ENCODE data around the gene CDIPT. TPM values are rescaled to one million over a fixed set of nuclear protein-coding genes. Genes with fewer than 3 reads are reported as not detected.

Gene CDIPT
- polyA plus RNA-seq, 1 donor from 2014 or later: 95.6 TPM

DNA sequence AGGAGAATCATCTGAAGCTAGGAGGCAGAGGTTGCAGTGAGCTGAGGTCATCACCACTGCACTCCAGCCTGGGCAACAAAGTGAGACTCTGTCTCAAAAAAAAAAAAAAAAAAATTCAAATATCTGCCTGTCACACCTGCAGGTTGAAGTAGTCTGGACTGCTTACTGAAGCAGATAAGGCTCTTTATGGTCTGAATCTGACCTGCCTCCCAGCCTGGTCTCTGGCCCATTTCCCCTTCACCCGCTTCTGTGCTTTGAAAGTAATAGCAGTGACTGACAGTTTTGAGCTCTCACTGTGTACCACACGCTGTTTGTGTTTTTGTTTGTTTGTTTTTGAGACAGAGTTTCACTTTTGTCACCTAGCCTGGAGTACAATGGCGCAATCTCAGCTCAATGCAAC lies 30.5 kb upstream of the CDIPT start:
- Histone ChIP-seq H2AFZ (ENCODE audit: low read depth, low read length) (no peak overlapping the region), H3K36me3 (ENCODE audit: insufficient read depth, low read length) (no peaks in the 10 kb centered on the region)

DNA sequence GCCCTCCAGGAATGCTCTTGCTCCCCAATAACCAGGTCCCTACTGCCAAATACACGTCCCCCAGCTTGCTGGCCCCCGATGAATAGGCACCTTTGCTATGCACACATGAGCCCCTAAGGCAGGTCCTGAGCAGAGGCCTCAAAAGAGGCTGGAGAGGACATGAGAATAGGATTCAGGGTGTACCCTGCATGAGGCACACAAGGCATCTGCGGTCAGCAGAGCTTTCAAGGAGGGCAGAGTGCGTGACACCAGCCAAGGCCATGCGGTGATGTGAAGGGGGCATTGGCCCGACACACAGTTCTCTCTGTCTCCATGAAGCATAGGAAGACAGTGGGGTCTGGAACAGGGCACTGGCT lies 29.4 kb upstream of the CDIPT start:
- no peaks in the 10 kb centered on the region for H3K36me3 ChIP-seq (ENCODE audit: insufficient read depth, low read length)
- peaks cover 3% of the 10 kb centered on the region for H3K79me2 ChIP-seq (replicated peaks; ENCODE audit: insufficient read depth, low read length)
- no peaks in the 10 kb centered on the region for H3F3A ChIP-seq (ENCODE audit: insufficient read depth, low read length, poor library complexity, severe bottlenecking)
- no peaks in the 10 kb centered on the region for H3K27me3 ChIP-seq (ENCODE audit: insufficient read depth, low read depth, low read length)
- H3K9ac ChIP-seq (ENCODE audit: low read length): no peak overlapping the region
- no peak overlapping the region for H3K4me2 ChIP-seq (ENCODE audit: low read length)
- H3K27ac ChIP-seq (ENCODE audit: low read length): no peak overlapping the region
- TF ChIP-seq RAD21 (conservative IDR thresholded peaks at IDR 0.05): no peak
- TF ChIP-seq, protein P1, sequence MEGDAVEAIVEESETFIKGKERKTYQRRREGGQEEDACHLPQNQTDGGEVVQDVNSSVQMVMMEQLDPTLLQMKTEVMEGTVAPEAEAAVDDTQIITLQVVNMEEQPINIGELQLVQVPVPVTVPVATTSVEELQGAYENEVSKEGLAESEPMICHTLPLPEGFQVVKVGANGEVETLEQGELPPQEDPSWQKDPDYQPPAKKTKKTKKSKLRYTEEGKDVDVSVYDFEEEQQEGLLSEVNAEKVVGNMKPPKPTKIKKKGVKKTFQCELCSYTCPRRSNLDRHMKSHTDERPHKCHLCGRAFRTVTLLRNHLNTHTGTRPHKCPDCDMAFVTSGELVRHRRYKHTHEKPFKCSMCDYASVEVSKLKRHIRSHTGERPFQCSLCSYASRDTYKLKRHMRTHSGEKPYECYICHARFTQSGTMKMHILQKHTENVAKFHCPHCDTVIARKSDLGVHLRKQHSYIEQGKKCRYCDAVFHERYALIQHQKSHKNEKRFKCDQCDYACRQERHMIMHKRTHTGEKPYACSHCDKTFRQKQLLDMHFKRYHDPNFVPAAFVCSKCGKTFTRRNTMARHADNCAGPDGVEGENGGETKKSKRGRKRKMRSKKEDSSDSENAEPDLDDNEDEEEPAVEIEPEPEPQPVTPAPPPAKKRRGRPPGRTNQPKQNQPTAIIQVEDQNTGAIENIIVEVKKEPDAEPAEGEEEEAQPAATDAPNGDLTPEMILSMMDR (IDR thresholded peaks at IDR 0.05; ENCODE audit: poor library complexity, severe bottlenecking): no peak
- TF ChIP-seq EP300 (conservative IDR thresholded peaks at IDR 0.05; ENCODE audit: poor library complexity, severe bottlenecking): no peak
- no peak for TF ChIP-seq EZH2 (IDR thresholded peaks at IDR 0.05; ENCODE audit: borderline replicate concordance, insufficient read depth, low read length, poor library complexity, severe bottlenecking)
- no peak for TF ChIP-seq TAF1 (IDR thresholded peaks at IDR 0.05; ENCODE audit: low read depth)
- TF ChIP-seq, protein P2, sequence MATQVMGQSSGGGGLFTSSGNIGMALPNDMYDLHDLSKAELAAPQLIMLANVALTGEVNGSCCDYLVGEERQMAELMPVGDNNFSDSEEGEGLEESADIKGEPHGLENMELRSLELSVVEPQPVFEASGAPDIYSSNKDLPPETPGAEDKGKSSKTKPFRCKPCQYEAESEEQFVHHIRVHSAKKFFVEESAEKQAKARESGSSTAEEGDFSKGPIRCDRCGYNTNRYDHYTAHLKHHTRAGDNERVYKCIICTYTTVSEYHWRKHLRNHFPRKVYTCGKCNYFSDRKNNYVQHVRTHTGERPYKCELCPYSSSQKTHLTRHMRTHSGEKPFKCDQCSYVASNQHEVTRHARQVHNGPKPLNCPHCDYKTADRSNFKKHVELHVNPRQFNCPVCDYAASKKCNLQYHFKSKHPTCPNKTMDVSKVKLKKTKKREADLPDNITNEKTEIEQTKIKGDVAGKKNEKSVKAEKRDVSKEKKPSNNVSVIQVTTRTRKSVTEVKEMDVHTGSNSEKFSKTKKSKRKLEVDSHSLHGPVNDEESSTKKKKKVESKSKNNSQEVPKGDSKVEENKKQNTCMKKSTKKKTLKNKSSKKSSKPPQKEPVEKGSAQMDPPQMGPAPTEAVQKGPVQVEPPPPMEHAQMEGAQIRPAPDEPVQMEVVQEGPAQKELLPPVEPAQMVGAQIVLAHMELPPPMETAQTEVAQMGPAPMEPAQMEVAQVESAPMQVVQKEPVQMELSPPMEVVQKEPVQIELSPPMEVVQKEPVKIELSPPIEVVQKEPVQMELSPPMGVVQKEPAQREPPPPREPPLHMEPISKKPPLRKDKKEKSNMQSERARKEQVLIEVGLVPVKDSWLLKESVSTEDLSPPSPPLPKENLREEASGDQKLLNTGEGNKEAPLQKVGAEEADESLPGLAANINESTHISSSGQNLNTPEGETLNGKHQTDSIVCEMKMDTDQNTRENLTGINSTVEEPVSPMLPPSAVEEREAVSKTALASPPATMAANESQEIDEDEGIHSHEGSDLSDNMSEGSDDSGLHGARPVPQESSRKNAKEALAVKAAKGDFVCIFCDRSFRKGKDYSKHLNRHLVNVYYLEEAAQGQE (IDR thresholded peaks at IDR 0.05; ENCODE audit: borderline replicate concordance): no peak
- TF ChIP-seq SMC3 (conservative IDR thresholded peaks at IDR 0.05; ENCODE audit: poor library complexity): no peak
- TF ChIP-seq POLR2AphosphoS5 (IDR thresholded peaks at IDR 0.05): no peak
- TF ChIP-seq MXI1 (conservative IDR thresholded peaks at IDR 0.05; ENCODE audit: poor library complexity, severe bottlenecking): no peak
- H3K4me3 ChIP-seq (ENCODE audit: low read length): no peak overlapping the region
- no peaks in the 10 kb centered on the region for H3K9me2 ChIP-seq (ENCODE audit: insufficient read depth, low read length)
- no peak overlapping the region for H2AFZ ChIP-seq (ENCODE audit: low read depth, low read length)
- H3K9me3 ChIP-seq (ENCODE audit: low read length): no peaks in the 10 kb centered on the region
- H4K20me1 ChIP-seq (ENCODE audit: insufficient read depth): no peaks in the 10 kb centered on the region

More for the DNA sequence above, 30.5 kb upstream of the CDIPT start:
- no peaks in the 10 kb centered on the region for H3K9me3 ChIP-seq (ENCODE audit: low read length)
- H3K27ac ChIP-seq (ENCODE audit: low read length): no peak overlapping the region
- no peaks in the 10 kb centered on the region for H3K27me3 ChIP-seq (ENCODE audit: insufficient read depth, low read depth, low read length)
- no peaks in the 10 kb centered on the region for H3F3A ChIP-seq (ENCODE audit: insufficient read depth, low read length, poor library complexity, severe bottlenecking)
- H3K4me3 ChIP-seq (ENCODE audit: low read length): no peak overlapping the region
- H3K79me2 ChIP-seq (replicated peaks; ENCODE audit: insufficient read depth, low read length): peaks cover 13% of the 10 kb centered on the region
- no peak overlapping the region for H3K4me2 ChIP-seq (ENCODE audit: low read length)
- H3K9me2 ChIP-seq (ENCODE audit: insufficient read depth, low read length): no peaks in the 10 kb centered on the region
- H4K20me1 ChIP-seq (ENCODE audit: insufficient read depth): no peaks in the 10 kb centered on the region
- no peak overlapping the region for H3K9ac ChIP-seq (ENCODE audit: low read length)
- TF ChIP-seq, protein P2 (IDR thresholded peaks at IDR 0.05; ENCODE audit: borderline replicate concordance): no peak
